Tibial nerve (tissue), 3 donors: ENCODE data around the gene CDCP1.

Source experiments
- POLR2A ChIP-seq, 2 donors: fragments of 450-650 bp; IDR thresholded peaks; one replicate each; pipeline ENCODE4 v1.6.1; 2017; ENCODE audit warnings: antibody characterized with exemption in 2 of 2, mild to moderate bottlenecking in 2 of 2, moderate library complexity in 2 of 2
- TF ChIP-seq, protein P1 (sequence below), 5 experiments: fragments of 200-600 bp in 3 of 5; fragments of 450-650 bp in 2 of 5; sonication (generic) in 3 of 5; IDR thresholded peaks; one replicate each; pipeline ENCODE4 v1.5.1; 2016 to 2019; ENCODE audit warnings: antibody characterized with exemption in 5 of 5, mild to moderate bottlenecking in 3 of 5, moderate library complexity in 2 of 5

DNA sequence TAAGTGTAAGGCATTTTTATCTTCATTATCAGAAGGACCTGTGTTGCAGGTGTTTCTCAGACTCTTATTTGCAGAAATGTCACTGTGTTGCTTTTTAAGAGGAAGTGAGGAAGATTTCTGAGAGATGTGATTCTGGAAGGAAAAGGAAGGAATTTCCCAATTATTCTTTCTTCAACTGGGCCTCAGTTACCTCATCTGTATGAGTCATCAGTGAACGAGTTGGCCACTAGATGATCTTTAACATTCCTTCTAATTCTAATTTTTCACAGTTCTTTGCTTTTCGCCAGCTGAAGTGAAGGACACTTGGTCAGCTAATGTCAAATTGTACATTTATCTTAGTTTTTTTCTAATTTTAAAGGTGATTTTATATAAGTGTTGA lies 91.2 kb downstream of the CDCP1 start:
- TF ChIP-seq POLR2A (IDR thresholded peaks at IDR 0.05): no peak
- TF ChIP-seq, protein P1, sequence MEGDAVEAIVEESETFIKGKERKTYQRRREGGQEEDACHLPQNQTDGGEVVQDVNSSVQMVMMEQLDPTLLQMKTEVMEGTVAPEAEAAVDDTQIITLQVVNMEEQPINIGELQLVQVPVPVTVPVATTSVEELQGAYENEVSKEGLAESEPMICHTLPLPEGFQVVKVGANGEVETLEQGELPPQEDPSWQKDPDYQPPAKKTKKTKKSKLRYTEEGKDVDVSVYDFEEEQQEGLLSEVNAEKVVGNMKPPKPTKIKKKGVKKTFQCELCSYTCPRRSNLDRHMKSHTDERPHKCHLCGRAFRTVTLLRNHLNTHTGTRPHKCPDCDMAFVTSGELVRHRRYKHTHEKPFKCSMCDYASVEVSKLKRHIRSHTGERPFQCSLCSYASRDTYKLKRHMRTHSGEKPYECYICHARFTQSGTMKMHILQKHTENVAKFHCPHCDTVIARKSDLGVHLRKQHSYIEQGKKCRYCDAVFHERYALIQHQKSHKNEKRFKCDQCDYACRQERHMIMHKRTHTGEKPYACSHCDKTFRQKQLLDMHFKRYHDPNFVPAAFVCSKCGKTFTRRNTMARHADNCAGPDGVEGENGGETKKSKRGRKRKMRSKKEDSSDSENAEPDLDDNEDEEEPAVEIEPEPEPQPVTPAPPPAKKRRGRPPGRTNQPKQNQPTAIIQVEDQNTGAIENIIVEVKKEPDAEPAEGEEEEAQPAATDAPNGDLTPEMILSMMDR (IDR thresholded peaks at IDR 0.05): no peak
